AG04450 (cell line): ENCODE results near the gene ZBTB5. TPM values are rescaled to one million over a fixed set of nuclear protein-coding genes. Genes with fewer than 3 reads are reported as not detected.

Source experiments
- CTCF ChIA-PET: fragments of 300-600, 350-600 bp; formaldehyde crosslinking; extraction: SDS; loops from one replicate; lab custom pipeline; 2022; ENCODE audit warnings: antibody characterized with exemption, inconsistent platforms; lab: Charles Lee
- POLR2A ChIA-PET: fragments of 350-600 bp; formaldehyde crosslinking; extraction: SDS; loops from one replicate; lab custom pipeline; 2021; ENCODE audit warnings: antibody characterized with exemption, inconsistent platforms; lab: Yijun Ruan, JAX
- DNase-seq: peaks from one replicate; pipeline ENCODE4 v3.0.0-alpha.2; 2011; ENCODE audit warnings: low read depth, low spot score
- H3K27ac ChIP-seq: one replicate; pipeline ENCODE4 v1.5.1; 2012; ENCODE audit warnings: low read depth, low read length, control low read depth
- H3K27me3 ChIP-seq: one replicate; pipeline ENCODE4 v1.6.0; 2012; ENCODE audit warnings: low read length; ENCODE audit not compliant: control insufficient read depth, insufficient read depth
- H3K4me3 ChIP-seq: 2 replicates; pipeline ENCODE4 v1.5.1; 2011; ENCODE audit warnings: mild to moderate bottlenecking, low read depth, low read length, control low read depth
- H3K9me3 ChIP-seq: 2 replicates; pipeline ENCODE4 v1.5.1; 2012; ENCODE audit warnings: low read length; ENCODE audit not compliant: control insufficient read depth, insufficient read depth
- CTCF ChIP-seq: IDR thresholded peaks from 2 replicates; pipeline ENCODE4 v1.5.1; 2011; ENCODE audit warnings: low read depth, low read length, control low read depth, inconsistent platforms
- polyA plus RNA-seq: library from polyadenylated mRNA; depleted of rRNA; stranded (reverse); fragments of >200 nt; gene quantifications from 2 replicates; pipeline ENCODE4 v1.2.3, GENCODE V29; 2011

ZBTB5 gene
- polyA plus RNA-seq, 1 experiment = 10.9 TPM

GRCh38 chr9:37507566-37508134 lies 42.4 kb upstream of the ZBTB5 start:
- Histone ChIP-seq H3K27me3 (no peaks in the 10 kb centered on the region), H3K9me3 (no peaks in the 10 kb centered on the region), H3K4me3 (no peak overlapping the region), H3K27ac (no peak overlapping the region)
- POLR2A ChIA-PET = no interaction called here
- CTCF ChIA-PET = no interaction called here
- DNase-seq = no peak
- TF ChIP-seq CTCF = no peak

GRCh38 chr9:37504605-37505004 lies 39.4 kb upstream of the ZBTB5 start:
- Histone ChIP-seq H3K27me3 (no peaks in the 10 kb centered on the region), H3K27ac (no peak overlapping the region), H3K4me3 (no peak overlapping the region), H3K9me3 (no peaks in the 10 kb centered on the region)
- DNase-seq = no peak
- CTCF ChIA-PET = no interaction called here
- TF ChIP-seq CTCF = no peak
- POLR2A ChIA-PET = no interaction called here

GRCh38 chr9:37503736-37504135 lies 38.5 kb upstream of the ZBTB5 start:
- ChIA-PET CTCF (no interaction called here), POLR2A (no interaction called here)
- H3K4me3 ChIP-seq = no peak overlapping the region
- no peak overlapping the region for H3K27ac ChIP-seq
- no peaks in the 10 kb centered on the region for H3K27me3 ChIP-seq
- H3K9me3 ChIP-seq = no peaks in the 10 kb centered on the region
- TF ChIP-seq CTCF = no peak
- DNase-seq = no peak

GRCh38 chr9:37501957-37502596 lies 36.8 kb upstream of the ZBTB5 start:
- DNase-seq = no peak
- Histone ChIP-seq H3K27me3 (no peaks in the 10 kb centered on the region), H3K9me3 (no peaks in the 10 kb centered on the region), H3K27ac (no peak overlapping the region), H3K4me3 (no peak overlapping the region)
- ChIA-PET CTCF (no interaction called here), POLR2A (no interaction called here)
- TF ChIP-seq CTCF = no peak

GRCh38 chr9:37499297-37499696 lies 34.0 kb upstream of the ZBTB5 start:
- ChIA-PET CTCF (interaction anchor here (0.6 kb wide), 1 partner anchor 511 kb away, joined by 3 read pairs; no protein-coding TSS in a partner anchor), POLR2A (no interaction called here)
- TF ChIP-seq CTCF = no peak

More at GRCh38 chr9:37499297-37499696, 34.0 kb upstream of the ZBTB5 start:
- no peaks in the 10 kb centered on the region for H3K9me3 ChIP-seq
- no peaks in the 10 kb centered on the region for H3K27me3 ChIP-seq
- H3K4me3 ChIP-seq = no peak overlapping the region
- no peak for DNase-seq
- no peak overlapping the region for H3K27ac ChIP-seq
